Nephron progenitor cell (in vitro differentiated cells): ENCODE measurements around the gene GNAL.

Experiments used
- DNase-seq: peaks from one replicate; pipeline ENCODE4 v3.0.0; 2021
- H3K27ac Mint-ChIP-seq: 2 replicates; pipeline ENCODE4 v1.8.0; 2021; ENCODE audit warnings: mild to moderate bottlenecking, moderate library complexity, mixed read lengths
- H3K27me3 Mint-ChIP-seq: 2 replicates; pipeline ENCODE4 v1.8.0; 2021; ENCODE audit warnings: mild to moderate bottlenecking, low read depth, mixed read lengths; ENCODE audit not compliant: poor library complexity
- H3K36me3 Mint-ChIP-seq: 2 replicates; pipeline ENCODE4 v1.8.0; 2021; ENCODE audit warnings: low read depth, mixed read lengths
- H3K4me1 Mint-ChIP-seq: 2 replicates; pipeline ENCODE4 v1.8.0; 2021; ENCODE audit warnings: mixed read lengths
- H3K4me3 Mint-ChIP-seq: 2 replicates; pipeline ENCODE4 v1.8.0; 2021; ENCODE audit warnings: mild to moderate bottlenecking, moderate library complexity, mixed read lengths
- H3K9me3 Mint-ChIP-seq: 2 replicates; pipeline ENCODE4 v1.8.0; 2021; ENCODE audit warnings: mild to moderate bottlenecking, moderate library complexity, mixed read lengths
- TF ChIP-seq, protein P1 (sequence below): fragments of 200-600 bp; sonication (generic); IDR thresholded peaks from 2 replicates; pipeline ENCODE4 v1.5.0; 2021; ENCODE audit warnings: antibody characterized with exemption

Gene GNAL

GRCh38 chr18:11669948-11670275, 19.2 kb upstream of the GNAL start:
- Mint-ChIP-seq H3K9me3 (no peaks in the 10 kb centered on the region), H3K27ac (peak overlapping the region; percentile 91), H3K36me3 (no peaks in the 10 kb centered on the region), H3K27me3 (peaks cover 9% of the 10 kb centered on the region), H3K4me3 (no peak overlapping the region), H3K4me1 (peaks cover 16% of the 10 kb centered on the region)
- DNase-seq: no peak
- TF ChIP-seq, protein P1, sequence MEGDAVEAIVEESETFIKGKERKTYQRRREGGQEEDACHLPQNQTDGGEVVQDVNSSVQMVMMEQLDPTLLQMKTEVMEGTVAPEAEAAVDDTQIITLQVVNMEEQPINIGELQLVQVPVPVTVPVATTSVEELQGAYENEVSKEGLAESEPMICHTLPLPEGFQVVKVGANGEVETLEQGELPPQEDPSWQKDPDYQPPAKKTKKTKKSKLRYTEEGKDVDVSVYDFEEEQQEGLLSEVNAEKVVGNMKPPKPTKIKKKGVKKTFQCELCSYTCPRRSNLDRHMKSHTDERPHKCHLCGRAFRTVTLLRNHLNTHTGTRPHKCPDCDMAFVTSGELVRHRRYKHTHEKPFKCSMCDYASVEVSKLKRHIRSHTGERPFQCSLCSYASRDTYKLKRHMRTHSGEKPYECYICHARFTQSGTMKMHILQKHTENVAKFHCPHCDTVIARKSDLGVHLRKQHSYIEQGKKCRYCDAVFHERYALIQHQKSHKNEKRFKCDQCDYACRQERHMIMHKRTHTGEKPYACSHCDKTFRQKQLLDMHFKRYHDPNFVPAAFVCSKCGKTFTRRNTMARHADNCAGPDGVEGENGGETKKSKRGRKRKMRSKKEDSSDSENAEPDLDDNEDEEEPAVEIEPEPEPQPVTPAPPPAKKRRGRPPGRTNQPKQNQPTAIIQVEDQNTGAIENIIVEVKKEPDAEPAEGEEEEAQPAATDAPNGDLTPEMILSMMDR: no peak

DNA sequence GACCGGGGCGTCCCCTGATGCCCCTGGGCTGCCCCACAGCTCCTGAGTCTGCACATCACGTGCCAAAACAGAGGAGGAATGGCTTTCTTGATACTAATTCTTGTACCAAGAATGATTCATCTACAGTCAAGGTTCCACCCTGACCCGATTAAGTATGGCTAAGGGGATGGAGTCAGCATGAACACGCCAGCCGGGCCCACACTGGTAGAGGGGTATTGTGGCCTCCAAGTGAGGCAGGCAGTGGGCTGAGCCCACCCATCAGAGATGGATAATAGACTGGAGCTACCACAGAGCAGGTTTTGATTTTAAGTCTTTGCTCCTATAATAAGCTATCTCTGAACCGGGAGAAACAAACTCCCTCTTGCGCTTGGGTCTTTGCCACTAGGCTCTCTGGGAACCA, 17.9 kb upstream of the GNAL start:
- no peak for DNase-seq
- Mint-ChIP-seq H3K9me3 (no peaks in the 10 kb centered on the region), H3K4me3 (no peak overlapping the region), H3K36me3 (no peaks in the 10 kb centered on the region), H3K27ac (no peak overlapping the region), H3K27me3 (peaks cover 11% of the 10 kb centered on the region), H3K4me1 (peaks cover 16% of the 10 kb centered on the region)
- TF ChIP-seq, protein P1: no peak

- Mint-ChIP-seq H3K36me3 (no peaks in the 10 kb centered on the region), H3K9me3 (no peaks in the 10 kb centered on the region), H3K27ac (no peak overlapping the region), H3K27me3 (peaks cover 11% of the 10 kb centered on the region), H3K4me3 (no peak overlapping the region), H3K4me1 (peaks cover 16% of the 10 kb centered on the region)
- no peak for DNase-seq
- TF ChIP-seq, protein P1: no peak
Observed at GRCh38 chr18:11672198-11672597, 16.9 kb upstream of the GNAL start.

- Mint-ChIP-seq H3K27me3 (peaks cover 11% of the 10 kb centered on the region), H3K27ac (no peak overlapping the region), H3K36me3 (no peaks in the 10 kb centered on the region)
Observed at GRCh38 chr18:11672846-11673454, 16.1 kb upstream of the GNAL start.

GRCh38 chr18:11673560-11673959, 15.5 kb upstream of the GNAL start:
- peaks cover 21% of the 10 kb centered on the region for H3K4me1 Mint-ChIP-seq
- no peaks in the 10 kb centered on the region for H3K36me3 Mint-ChIP-seq
- no peak overlapping the region for H3K4me3 Mint-ChIP-seq
- H3K9me3 Mint-ChIP-seq: no peaks in the 10 kb centered on the region
- H3K27ac Mint-ChIP-seq: no peak overlapping the region
- no peak for DNase-seq
- H3K27me3 Mint-ChIP-seq: peaks cover 11% of the 10 kb centered on the region
- TF ChIP-seq, protein P1: no peak

More at GRCh38 chr18:11672846-11673454, 16.1 kb upstream of the GNAL start:
- H3K9me3 Mint-ChIP-seq: no peaks in the 10 kb centered on the region
- no peak overlapping the region for H3K4me3 Mint-ChIP-seq
- TF ChIP-seq, protein P1: no peak
- peaks cover 18% of the 10 kb centered on the region for H3K4me1 Mint-ChIP-seq
- no peak for DNase-seq

DNA sequence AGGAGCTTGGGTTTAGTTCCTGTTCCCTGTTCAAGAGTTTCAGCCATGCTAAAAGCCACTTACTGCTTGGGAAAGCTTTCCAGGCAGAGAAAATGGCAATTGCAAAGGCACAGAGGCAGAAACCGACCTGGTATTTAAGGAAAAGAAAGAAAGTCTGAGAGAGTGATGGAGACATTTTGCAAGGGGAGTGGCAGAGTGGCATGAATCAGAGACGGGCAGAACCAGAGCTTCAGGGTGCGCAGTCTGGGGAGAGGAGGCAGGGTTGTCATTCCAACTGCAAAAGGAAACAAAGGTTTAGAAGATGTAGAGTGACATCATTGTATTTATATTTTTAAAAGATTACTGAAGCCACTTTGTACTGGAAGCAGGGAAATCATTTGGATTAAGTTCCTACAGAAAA, 14.9 kb upstream of the GNAL start:
- H3K36me3 Mint-ChIP-seq: no peaks in the 10 kb centered on the region
- peaks cover 27% of the 10 kb centered on the region for H3K4me1 Mint-ChIP-seq
- no peaks in the 10 kb centered on the region for H3K9me3 Mint-ChIP-seq
- TF ChIP-seq, protein P1: no peak
- no peak overlapping the region for H3K4me3 Mint-ChIP-seq
- no peak for DNase-seq
- no peak overlapping the region for H3K27ac Mint-ChIP-seq
- peaks cover 11% of the 10 kb centered on the region for H3K27me3 Mint-ChIP-seq
